GM18868 (cell line): ENCODE data around the gene CXXC5.

ENCODE experiments used
- ATAC-seq: cut with Tn5 transposase; IDR thresholded peaks from one replicate; pipeline ENCODE4 v1.9.1; 2021; ENCODE audit warnings: mild to moderate bottlenecking, moderate library complexity; ENCODE audit not compliant: unreplicated experiment

CXXC5 gene

GRCh38 chr5:139678751-139679750, 30.9 kb downstream of the CXXC5 start:
- ATAC-seq: no peak

GRCh38 chr5:139680368-139681111, 32.4 kb downstream of the CXXC5 start:
- no peak for ATAC-seq

DNA sequence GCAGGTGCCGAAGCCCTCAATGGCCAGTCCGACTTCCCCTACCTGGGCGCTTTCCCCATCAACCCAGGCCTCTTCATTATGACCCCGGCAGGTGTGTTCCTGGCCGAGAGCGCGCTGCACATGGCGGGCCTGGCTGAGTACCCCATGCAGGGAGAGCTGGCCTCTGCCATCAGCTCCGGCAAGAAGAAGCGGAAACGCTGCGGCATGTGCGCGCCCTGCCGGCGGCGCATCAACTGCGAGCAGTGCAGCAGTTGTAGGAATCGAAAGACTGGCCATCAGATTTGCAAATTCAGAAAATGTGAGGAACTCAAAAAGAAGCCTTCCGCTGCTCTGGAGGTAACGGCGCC, 32.9 kb downstream of the CXXC5 start:
- ATAC-seq: no peak

GRCh38 chr5:139681466-139681865, 33.3 kb downstream of the CXXC5 start:
- ATAC-seq: no peak

DNA sequence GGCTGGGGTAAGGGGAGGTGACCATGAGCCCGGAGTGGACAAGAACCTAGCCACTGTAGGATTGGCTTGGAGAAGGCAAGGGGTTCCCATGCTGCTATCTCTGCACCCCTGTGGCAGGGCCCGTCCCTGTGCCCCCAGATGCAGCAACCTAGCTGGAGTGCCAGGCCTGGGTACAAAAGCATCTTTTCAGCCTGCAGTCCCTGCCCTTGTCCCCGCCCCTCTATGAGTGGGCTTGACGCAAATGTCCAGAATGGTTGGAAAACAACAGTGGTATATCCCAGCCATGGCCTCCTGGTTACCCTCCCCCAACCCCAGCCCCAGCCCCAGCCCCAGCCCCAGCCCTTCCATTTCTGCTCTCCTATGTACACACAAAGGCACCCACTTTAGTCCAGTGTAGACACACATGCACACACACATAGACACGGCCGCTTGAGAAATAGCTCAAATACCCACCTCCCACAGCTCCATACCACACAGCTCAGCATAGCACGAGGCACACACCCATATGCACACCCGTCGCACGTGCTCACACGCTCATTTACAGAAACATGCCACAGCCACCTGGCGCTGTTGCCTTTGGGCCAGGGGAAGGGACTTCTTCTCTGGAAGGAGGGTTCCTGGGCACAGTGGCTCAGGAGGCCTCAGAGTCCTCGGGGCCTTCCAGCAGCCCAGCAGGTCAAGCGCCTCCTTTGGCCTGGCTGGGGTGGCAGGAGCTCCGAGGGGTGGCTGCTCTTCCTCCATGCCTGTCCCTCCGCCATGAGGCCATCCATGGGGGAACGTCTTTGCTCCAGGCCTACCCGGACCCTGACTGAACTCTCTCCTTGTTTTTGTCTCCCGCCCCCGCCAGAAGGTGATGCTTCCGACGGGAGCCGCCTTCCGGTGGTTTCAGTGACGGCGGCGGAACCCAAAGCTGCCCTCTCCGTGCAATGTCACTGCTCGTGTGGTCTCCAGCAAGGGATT, 34.1 kb downstream of the CXXC5 start:
- no peak for ATAC-seq

GRCh38 chr5:139683295-139684271, 35.4 kb downstream of the CXXC5 start:
- no peak for ATAC-seq

- ATAC-seq: no peak
Observed at GRCh38 chr5:139684350-139684880, 36.3 kb downstream of the CXXC5 start.

GRCh38 chr5:139684881-139685749, 37.0 kb downstream of the CXXC5 start:
- no peak for ATAC-seq

- no peak for ATAC-seq
Observed at GRCh38 chr5:139685886-139686285, 37.7 kb downstream of the CXXC5 start.

GRCh38 chr5:139686356-139686705, 38.2 kb downstream of the CXXC5 start:
- ATAC-seq: no peak

- no peak for ATAC-seq
Observed at GRCh38 chr5:139686706-139687441, 38.7 kb downstream of the CXXC5 start.

GRCh38 chr5:139687656-139688055, 39.5 kb downstream of the CXXC5 start:
- ATAC-seq: no peak

DNA sequence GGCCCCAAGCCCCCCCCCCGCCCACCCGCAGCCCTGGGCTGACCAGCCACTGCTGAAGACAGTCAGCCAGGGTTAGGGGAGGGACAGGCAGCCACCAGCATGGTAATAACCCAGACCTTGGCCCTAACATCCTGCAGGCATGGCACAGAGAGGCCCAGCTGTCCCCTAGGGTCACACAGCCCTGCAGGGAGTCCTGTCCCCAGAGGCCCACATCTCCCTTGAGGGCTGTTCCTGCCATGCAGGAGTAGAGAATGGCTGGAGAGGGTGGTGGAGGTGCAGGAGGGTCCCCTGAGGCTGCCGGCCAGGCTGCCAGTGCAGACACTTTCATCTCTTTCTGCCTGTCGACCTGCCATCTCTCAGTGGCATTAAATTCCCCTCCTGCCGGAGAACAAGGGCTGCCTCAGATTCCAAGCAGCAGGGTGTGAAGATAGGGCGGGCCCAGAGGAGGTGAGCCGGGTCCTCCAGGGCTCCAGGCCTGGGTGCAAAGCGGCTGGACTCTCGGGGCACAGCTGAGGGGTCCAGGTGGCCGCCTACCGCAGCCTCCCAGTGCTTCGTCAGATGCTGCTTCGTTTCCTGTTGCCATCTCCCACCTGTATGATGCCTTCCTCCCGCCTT, 40.0 kb downstream of the CXXC5 start:
- ATAC-seq: no peak

- no peak for ATAC-seq
Observed at GRCh38 chr5:139688751-139689372, 40.7 kb downstream of the CXXC5 start.

DNA sequence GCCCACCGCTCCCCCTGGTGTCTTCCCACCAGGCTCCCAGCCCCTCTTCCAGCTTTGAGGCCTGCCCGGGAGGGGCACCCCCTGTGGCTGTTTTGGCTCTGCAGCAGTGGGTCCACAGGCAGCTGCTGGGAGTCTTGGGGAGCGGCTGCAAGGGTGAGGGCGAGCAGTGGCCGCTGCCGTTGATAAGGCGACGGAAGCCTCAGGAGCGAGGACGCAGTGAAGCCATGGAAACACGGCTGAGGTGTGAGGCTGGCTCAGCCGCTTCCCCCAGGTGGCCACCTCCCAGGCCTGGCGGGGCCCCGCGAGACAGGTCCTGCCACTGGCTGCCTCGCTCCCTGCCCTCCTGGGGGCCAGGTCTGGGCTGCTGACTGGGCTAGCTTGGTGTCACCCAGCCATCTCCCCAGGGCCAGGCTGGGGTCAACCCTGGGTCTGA, 41.5 kb downstream of the CXXC5 start:
- ATAC-seq: no peak

GRCh38 chr5:139690064-139690802, 42.1 kb downstream of the CXXC5 start:
- no peak for ATAC-seq
